Measurements from ENCODE around the gene MAP4K3. TPM values are rescaled to one million over a fixed set of nuclear protein-coding genes. Genes with fewer than 3 reads are reported as not detected.

The MAP4K3 gene
- total RNA-seq, 1 experiment from 2014 or later: 21.4 TPM

- Histone ChIP-seq H4K20me1 (ENCODE audit: insufficient read depth) (no peaks in the 10 kb centered on the region), H3K27me3 (ENCODE audit: insufficient read depth, low read length) (no peaks in the 10 kb centered on the region), H3K27ac (ENCODE audit: low read depth, low read length) (no peak overlapping the region), H2AFZ (ENCODE audit: low read depth, low read length, poor library complexity, severe bottlenecking) (no peak overlapping the region), H3K9me2 (ENCODE audit: insufficient read depth) (no peaks in the 10 kb centered on the region), H3K4me3 (replicated peaks in 1 of 2; ENCODE audit: low read depth in 1 of 2, low read length in 2 of 2) (no peak overlapping the region), H3K9me3 (ENCODE audit: control insufficient read depth in 1 of 2, insufficient read depth in 1 of 2, low read depth in 1 of 2, low read length in 2 of 2) (no peaks in the 10 kb centered on the region), H3K4me2 (ENCODE audit: low read length) (no peak overlapping the region), H3K36me3 (ENCODE audit: control insufficient read depth in 1 of 2, insufficient read depth in 2 of 2, low read length in 2 of 2) (no peaks in the 10 kb centered on the region), H3K4me1 (ENCODE audit: control insufficient read depth in 1 of 2, insufficient read depth in 2 of 2, low read length in 2 of 2) (peaks cover 6 to 17% of the 10 kb centered on the region in 2 experiments; a peak in 3 of 4 replicates), H3K79me2 (ENCODE audit: insufficient read depth, low read length) (peaks cover 88% of the 10 kb centered on the region), H3K9ac (ENCODE audit: low read length) (no peak overlapping the region)
- BruUV-seq (replicated peaks): no TSS peak
- no peak for ATAC-seq
- TF ChIP-seq SRF (IDR thresholded peaks at IDR 0.05; ENCODE audit: low read depth): no peak
- no peak for TF ChIP-seq SP1 (IDR thresholded peaks at IDR 0.05; ENCODE audit: low read depth)
- TF ChIP-seq CTCF (IDR thresholded peaks at IDR 0.05 in 2 of 3, conservative IDR thresholded peaks at IDR 0.05 in 1 of 3; ENCODE audit: borderline replicate concordance in 1 of 3, insufficient read depth in 1 of 3, low read depth in 2 of 3, low read length in 2 of 3): no peak
- no peak for TF ChIP-seq ZFX (IDR thresholded peaks at IDR 0.05)
- no peak for TF ChIP-seq ZBTB33 (IDR thresholded peaks at IDR 0.05; ENCODE audit: extremely low read depth, insufficient replicate concordance, low read length)
- TF ChIP-seq REST (IDR thresholded peaks at IDR 0.05; ENCODE audit: low read depth): no peak
- TF ChIP-seq CBX3 (IDR thresholded peaks at IDR 0.05; ENCODE audit: low read depth): no peak
- no peak for TF ChIP-seq JUND (IDR thresholded peaks at IDR 0.05)
- TF ChIP-seq, protein P1, sequence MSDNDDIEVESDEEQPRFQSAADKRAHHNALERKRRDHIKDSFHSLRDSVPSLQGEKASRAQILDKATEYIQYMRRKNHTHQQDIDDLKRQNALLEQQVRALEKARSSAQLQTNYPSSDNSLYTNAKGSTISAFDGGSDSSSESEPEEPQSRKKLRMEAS (IDR thresholded peaks at IDR 0.05): no peak
- TF ChIP-seq EZH2 (IDR thresholded peaks at IDR 0.05): no peak
- TF ChIP-seq CEBPB (IDR thresholded peaks at IDR 0.05; ENCODE audit: low read depth): no peak
- TF ChIP-seq POLR2A (IDR thresholded peaks at IDR 0.05; ENCODE audit: borderline replicate concordance, extremely low read depth, insufficient read depth, insufficient read length): no peak
- TF ChIP-seq ELF1 (IDR thresholded peaks at IDR 0.05; ENCODE audit: borderline replicate concordance, low read depth): no peak
- TF ChIP-seq YY1 (IDR thresholded peaks at IDR 0.05; ENCODE audit: extremely low read depth, insufficient replicate concordance, low read depth, low read length): no peak
- TF ChIP-seq ATF3 (IDR thresholded peaks at IDR 0.05): no peak
- no peak for TF ChIP-seq ZNF274 (IDR thresholded peaks at IDR 0.05; ENCODE audit: low read depth, low read length)
- no peak for DNase-seq (ENCODE audit: low read depth, low spot score)
- ChIA-PET POLR2A (no interaction called here), CTCF (interaction anchor here (0.8 kb wide), 1 partner anchor 39 kb away, joined by 3 read pairs; no protein-coding TSS in a partner anchor), RAD21 (ENCODE audit: low non-redundant PET in 1 of 2, low total read pairs in 2 of 2, uncharacterized antibody in 2 of 2, unreplicated experiment in 2 of 2) (no interaction called here)
- intact Hi-C loops (cut with micrococcal nuclease): no loop called here
These were observed 18.6 kb downstream of the MAP4K3 start for GRCh38 chr2:39418491-39418890.
